HCT116 (cell line): Measurements from ENCODE around the gene ENGASE.

Source experiments
- POLR2AphosphoS5 ChIP-seq: IDR thresholded peaks from 2 replicates; pipeline ENCODE4 v1.6.1; 2011; ENCODE audit warnings: mild to moderate bottlenecking, low read depth, low read length, moderate library complexity
- TF ChIP-seq, protein P1 (sequence below), 3 experiments: fragments of 200-600 bp in 1 of 3; sonication (generic) in 1 of 3; IDR thresholded peaks in 2 of 3; conservative IDR thresholded peaks in 1 of 3; 2 replicates each; pipeline ENCODE4 v1.5.1; 2012 to 2017; ENCODE audit warnings: low read depth in 2 of 3, low read length in 2 of 3, antibody characterized with exemption in 1 of 3, borderline replicate concordance in 1 of 3, control low read depth in 1 of 3, mild to moderate bottlenecking in 1 of 3, mixed read lengths in 1 of 3, mixed run types in 1 of 3, moderate library complexity in 1 of 3; ENCODE audit not compliant: insufficient read depth in 1 of 3

GRCh38 chr17:79118924-79119323 is 44.3 kb downstream of the ENGASE start:
- TF ChIP-seq, protein P1, sequence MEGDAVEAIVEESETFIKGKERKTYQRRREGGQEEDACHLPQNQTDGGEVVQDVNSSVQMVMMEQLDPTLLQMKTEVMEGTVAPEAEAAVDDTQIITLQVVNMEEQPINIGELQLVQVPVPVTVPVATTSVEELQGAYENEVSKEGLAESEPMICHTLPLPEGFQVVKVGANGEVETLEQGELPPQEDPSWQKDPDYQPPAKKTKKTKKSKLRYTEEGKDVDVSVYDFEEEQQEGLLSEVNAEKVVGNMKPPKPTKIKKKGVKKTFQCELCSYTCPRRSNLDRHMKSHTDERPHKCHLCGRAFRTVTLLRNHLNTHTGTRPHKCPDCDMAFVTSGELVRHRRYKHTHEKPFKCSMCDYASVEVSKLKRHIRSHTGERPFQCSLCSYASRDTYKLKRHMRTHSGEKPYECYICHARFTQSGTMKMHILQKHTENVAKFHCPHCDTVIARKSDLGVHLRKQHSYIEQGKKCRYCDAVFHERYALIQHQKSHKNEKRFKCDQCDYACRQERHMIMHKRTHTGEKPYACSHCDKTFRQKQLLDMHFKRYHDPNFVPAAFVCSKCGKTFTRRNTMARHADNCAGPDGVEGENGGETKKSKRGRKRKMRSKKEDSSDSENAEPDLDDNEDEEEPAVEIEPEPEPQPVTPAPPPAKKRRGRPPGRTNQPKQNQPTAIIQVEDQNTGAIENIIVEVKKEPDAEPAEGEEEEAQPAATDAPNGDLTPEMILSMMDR (IDR thresholded peaks at IDR 0.05 in 2 of 3, conservative IDR thresholded peaks at IDR 0.05 in 1 of 3; ENCODE audit: borderline replicate concordance in 1 of 3, insufficient read depth in 1 of 3, low read depth in 2 of 3, low read length in 2 of 3), result no peak
- no peak for TF ChIP-seq POLR2AphosphoS5
